ENCODE measurements around the gene SF3B4. TPM values are rescaled to one million over a fixed set of nuclear protein-coding genes. Genes with fewer than 3 reads are reported as not detected.
A peak's percentile ranks its signal among the peaks of the same experiment; 100 is the strongest.

Gene SF3B4
- total and polyA plus RNA-seq, 2 of the 13 experiments (the other 11 are each of a cell fraction or from before 2014, with no cell fraction given): 13.8 to 14.8 TPM

DNA sequence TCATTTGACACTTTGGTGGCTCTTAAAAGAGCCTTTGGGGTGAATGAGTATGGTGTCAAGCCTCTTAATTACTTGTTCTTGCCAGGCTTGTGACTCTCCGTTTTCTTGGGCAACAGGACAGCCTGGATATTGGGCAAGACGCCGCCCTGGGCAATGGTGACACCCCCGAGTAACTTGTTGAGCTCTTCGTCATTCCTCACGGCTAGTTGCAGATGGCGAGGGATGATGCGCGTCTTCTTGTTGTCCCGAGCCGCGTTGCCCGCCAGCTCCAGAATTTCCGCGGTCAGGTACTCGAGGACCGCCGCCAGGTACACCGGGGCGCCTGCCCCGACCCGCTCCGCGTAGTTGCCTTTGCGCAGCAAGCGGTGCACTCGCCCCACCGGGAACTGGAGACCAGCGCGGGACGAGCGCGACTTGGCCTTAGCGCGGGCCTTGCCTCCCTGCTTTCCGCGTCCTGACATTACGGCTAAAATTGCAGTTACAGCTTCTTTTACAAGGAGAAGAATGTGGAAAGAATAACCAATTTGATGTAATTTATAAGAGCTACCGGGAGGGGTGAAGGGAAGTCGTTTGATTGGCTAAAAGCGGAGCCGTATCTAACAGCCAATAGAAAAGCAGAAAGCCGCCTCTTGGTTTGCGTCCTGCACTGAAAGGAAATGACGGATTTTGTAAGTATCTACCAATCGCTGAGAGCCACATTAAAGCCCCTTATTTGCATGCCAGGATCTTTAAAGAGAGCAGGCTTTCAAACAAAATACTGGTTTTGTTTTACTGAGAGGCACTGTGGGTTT lies 40.0 kb downstream of the SF3B4 start (continued):
- TF ChIP-seq, protein P1, sequence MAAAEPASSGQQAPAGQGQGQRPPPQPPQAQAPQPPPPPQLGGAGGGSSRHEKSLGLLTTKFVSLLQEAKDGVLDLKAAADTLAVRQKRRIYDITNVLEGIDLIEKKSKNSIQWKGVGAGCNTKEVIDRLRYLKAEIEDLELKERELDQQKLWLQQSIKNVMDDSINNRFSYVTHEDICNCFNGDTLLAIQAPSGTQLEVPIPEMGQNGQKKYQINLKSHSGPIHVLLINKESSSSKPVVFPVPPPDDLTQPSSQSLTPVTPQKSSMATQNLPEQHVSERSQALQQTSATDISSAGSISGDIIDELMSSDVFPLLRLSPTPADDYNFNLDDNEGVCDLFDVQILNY (CRISPR knock-in tag; conservative IDR thresholded peaks at IDR 0.05): no peak
- TF ChIP-seq ZFP37 (CRISPR knock-in tag; IDR thresholded peaks at IDR 0.05; ENCODE audit: borderline replicate concordance) (no peak), MBD4 (IDR thresholded peaks at IDR 0.05; ENCODE audit: borderline replicate concordance, low read length) (no peak), ZNF879 (CRISPR knock-in tag; IDR thresholded peaks at IDR 0.05) (no peak), ZNF468 (CRISPR knock-in tag; IDR thresholded peaks at IDR 0.05) (no peak), SMAD1 (CRISPR knock-in tag; IDR thresholded peaks at IDR 0.05; ENCODE audit: borderline replicate concordance, low read depth) (no peak), ZMAT3 (CRISPR knock-in tag; conservative IDR thresholded peaks at IDR 0.05) (no peak; the same call in 1 of the 2 replicates), CBX2 (IDR thresholded peaks at IDR 0.05; ENCODE audit: low read depth, low read length) (no peak), CBX2 (CRISPR knock-in tag; IDR thresholded peaks at IDR 0.05; ENCODE audit: low read depth) (no peak), ZNF563 (CRISPR knock-in tag; IDR thresholded peaks at IDR 0.05) (no peak), ATM (IDR thresholded peaks at IDR 0.05; ENCODE audit: borderline replicate concordance) (no peak), ZNF232 (CRISPR knock-in tag; IDR thresholded peaks at IDR 0.05; ENCODE audit: borderline replicate concordance) (0 out of 2 replicates have a peak, but pooled peaks have one; percentile 10), FOXA3 (CRISPR knock-in tag; IDR thresholded peaks at IDR 0.05) (no peak), FOXC1 (CRISPR knock-in tag; IDR thresholded peaks at IDR 0.05; ENCODE audit: borderline replicate concordance) (no peak), SNAI1 (CRISPR knock-in tag; IDR thresholded peaks at IDR 0.05; ENCODE audit: borderline replicate concordance) (no peak), SIX4 (CRISPR knock-in tag; IDR thresholded peaks at IDR 0.05) (no peak; the same call in 1 of the 2 replicates), KDM3A (CRISPR knock-in tag; IDR thresholded peaks at IDR 0.05; ENCODE audit: low read depth) (peak; percentile 53; the same call in 1 of the 2 replicates), EZH2 (conservative IDR thresholded peaks at IDR 0.05; ENCODE audit: low read depth, low read length) (no peak), NR3C1 (CRISPR knock-in tag; IDR thresholded peaks at IDR 0.05) (no peak), HMG20B (CRISPR knock-in tag; conservative IDR thresholded peaks at IDR 0.05) (0 out of 2 replicates have a peak, but pooled peaks have one; percentile 7)
- TF ChIP-seq, protein P2, sequence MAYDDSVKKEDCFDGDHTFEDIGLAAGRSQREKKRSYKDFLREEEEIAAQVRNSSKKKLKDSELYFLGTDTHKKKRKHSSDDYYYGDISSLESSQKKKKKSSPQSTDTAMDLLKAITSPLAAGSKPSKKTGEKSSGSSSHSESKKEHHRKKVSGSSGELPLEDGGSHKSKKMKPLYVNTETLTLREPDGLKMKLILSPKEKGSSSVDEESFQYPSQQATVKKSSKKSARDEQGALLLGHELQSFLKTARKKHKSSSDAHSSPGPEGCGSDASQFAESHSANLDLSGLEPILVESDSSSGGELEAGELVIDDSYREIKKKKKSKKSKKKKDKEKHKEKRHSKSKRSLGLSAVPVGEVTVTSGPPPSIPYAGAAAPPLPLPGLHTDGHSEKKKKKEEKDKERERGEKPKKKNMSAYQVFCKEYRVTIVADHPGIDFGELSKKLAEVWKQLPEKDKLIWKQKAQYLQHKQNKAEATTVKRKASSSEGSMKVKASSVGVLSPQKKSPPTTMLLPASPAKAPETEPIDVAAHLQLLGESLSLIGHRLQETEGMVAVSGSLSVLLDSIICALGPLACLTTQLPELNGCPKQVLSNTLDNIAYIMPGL (CRISPR knock-in tag; IDR thresholded peaks at IDR 0.05; ENCODE audit: borderline replicate concordance in 1 of 2, low read depth in 1 of 2): peak in 1 of 2 experiments; percentile 21; a peak in 2 of 4 replicates
- TF ChIP-seq, protein P3, sequence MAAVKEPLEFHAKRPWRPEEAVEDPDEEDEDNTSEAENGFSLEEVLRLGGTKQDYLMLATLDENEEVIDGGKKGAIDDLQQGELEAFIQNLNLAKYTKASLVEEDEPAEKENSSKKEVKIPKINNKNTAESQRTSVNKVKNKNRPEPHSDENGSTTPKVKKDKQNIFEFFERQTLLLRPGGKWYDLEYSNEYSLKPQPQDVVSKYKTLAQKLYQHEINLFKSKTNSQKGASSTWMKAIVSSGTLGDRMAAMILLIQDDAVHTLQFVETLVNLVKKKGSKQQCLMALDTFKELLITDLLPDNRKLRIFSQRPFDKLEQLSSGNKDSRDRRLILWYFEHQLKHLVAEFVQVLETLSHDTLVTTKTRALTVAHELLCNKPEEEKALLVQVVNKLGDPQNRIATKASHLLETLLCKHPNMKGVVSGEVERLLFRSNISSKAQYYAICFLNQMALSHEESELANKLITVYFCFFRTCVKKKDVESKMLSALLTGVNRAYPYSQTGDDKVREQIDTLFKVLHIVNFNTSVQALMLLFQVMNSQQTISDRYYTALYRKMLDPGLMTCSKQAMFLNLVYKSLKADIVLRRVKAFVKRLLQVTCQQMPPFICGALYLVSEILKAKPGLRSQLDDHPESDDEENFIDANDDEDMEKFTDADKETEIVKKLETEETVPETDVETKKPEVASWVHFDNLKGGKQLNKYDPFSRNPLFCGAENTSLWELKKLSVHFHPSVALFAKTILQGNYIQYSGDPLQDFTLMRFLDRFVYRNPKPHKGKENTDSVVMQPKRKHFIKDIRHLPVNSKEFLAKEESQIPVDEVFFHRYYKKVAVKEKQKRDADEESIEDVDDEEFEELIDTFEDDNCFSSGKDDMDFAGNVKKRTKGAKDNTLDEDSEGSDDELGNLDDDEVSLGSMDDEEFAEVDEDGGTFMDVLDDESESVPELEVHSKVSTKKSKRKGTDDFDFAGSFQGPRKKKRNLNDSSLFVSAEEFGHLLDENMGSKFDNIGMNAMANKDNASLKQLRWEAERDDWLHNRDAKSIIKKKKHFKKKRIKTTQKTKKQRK (IDR thresholded peaks at IDR 0.05; ENCODE audit: low read length): no peak
- TF ChIP-seq, protein P4, sequence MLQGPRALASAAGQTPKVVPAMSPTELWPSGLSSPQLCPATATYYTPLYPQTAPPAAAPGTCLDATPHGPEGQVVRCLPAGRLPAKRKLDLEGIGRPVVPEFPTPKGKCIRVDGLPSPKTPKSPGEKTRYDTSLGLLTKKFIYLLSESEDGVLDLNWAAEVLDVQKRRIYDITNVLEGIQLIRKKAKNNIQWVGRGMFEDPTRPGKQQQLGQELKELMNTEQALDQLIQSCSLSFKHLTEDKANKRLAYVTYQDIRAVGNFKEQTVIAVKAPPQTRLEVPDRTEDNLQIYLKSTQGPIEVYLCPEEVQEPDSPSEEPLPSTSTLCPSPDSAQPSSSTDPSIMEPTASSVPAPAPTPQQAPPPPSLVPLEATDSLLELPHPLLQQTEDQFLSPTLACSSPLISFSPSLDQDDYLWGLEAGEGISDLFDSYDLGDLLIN (CRISPR knock-in tag; IDR thresholded peaks at IDR 0.05; ENCODE audit: borderline replicate concordance): no peak

Measured in HepG2 (cell line).